IPS-15b (cell line): Measurements from ENCODE around the gene SH3GLB1.

ENCODE experiments used
- H3K27me3 ChIP-seq: one replicate; pipeline ENCODE4 v1.6.1; 2013; ENCODE audit warnings: low read length; ENCODE audit not compliant: control insufficient read depth, insufficient read depth
- H3K36me3 ChIP-seq: one replicate; pipeline ENCODE4 v1.6.1; 2013; ENCODE audit warnings: low read length; ENCODE audit not compliant: control insufficient read depth, insufficient read depth
- H3K4me1 ChIP-seq: one replicate; pipeline ENCODE4 v1.6.1; 2013; ENCODE audit warnings: mild to moderate bottlenecking, low read length; ENCODE audit not compliant: control insufficient read depth, insufficient read depth
- H3K4me3 ChIP-seq: one replicate; pipeline ENCODE4 v1.5.1; 2013; ENCODE audit warnings: low read depth, low read length
- H3K9ac ChIP-seq: one replicate; pipeline ENCODE4 v1.6.1; 2013; ENCODE audit warnings: low read depth, mild to moderate bottlenecking, low read length
- H3K9me3 ChIP-seq: one replicate; pipeline ENCODE4 v1.6.1; 2013; ENCODE audit warnings: mild to moderate bottlenecking, low read length; ENCODE audit not compliant: control insufficient read depth, insufficient read depth

Gene SH3GLB1

DNA sequence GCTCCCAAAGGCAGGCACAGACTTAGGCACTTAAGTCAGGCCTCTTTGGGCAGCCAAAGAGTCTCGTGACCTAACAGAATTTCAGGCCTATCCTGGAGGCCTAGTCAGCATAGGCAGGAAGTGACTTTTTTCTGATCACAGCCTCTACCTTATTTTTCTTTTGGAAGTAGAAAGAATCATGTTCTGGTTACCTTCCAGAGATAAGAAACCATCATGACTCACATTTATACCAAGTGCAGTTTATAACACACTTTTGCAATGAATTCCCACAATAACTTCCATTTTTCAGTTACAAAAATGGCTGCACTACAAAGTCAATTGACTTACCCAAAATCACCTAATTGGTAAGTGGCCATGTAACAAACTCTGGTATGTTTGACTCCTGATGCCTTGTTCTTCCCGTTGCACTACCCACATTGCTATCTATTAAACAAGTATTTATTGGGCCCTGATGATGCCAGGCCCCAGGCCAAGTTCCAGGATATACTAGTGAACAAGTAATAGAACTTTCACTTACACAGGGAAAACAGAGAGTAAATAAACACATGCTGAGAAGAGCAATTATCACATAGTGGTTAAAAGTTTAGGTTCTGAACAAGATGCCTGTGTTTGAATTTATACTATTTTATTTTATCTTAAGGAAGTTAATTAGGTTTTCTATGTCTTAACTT is 74.3 kb downstream of the SH3GLB1 start:
- Histone ChIP-seq H3K4me3 (no peak overlapping the region), H3K36me3 (no peaks in the 10 kb centered on the region), H3K9ac (no peak overlapping the region), H3K4me1 (no peaks in the 10 kb centered on the region), H3K9me3 (no peaks in the 10 kb centered on the region), H3K27me3 (no peaks in the 10 kb centered on the region)

DNA sequence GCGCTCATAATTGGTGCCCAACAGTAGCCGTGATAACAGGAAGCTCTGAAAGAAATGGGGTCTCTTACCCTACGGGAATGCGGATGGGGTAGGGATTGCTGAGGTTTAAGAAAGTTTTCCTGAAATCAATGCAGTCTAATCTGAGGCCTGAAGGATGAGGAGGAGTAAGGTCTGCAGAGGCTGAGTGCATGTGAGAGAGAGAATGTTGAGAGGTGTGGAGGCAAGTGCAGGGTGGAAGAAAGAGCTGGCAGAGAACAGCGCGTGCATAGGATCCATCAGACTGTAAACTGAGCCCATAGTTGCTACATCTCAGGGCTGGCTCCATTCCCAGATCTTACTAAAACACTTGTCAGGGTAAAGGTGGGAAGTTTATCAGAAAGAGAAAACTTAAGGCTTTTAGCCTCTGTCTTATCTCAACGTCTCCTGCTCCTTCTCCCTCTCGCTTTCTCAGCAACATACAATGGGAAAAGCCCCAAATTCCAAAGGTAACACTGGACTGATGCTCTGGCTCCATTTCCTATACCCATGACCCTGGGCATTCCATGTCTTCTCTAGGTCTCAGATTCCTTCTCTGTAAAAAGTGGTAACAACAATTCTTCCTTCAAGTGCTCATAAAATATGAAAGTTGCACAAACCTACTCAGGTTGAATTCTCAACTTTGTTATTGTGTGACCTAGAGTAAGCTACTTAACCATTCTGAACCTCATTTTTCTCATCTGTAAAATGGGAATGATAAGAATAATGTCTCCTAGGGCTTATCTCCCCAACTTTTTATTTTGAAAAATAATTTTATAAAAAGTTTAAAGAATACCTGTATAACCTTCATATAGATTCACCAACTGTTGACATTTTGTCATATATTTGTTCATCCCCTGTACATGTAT is 75.2 kb downstream of the SH3GLB1 start:
- H3K27me3 ChIP-seq: no peaks in the 10 kb centered on the region
- H3K4me3 ChIP-seq: no peak overlapping the region
- no peaks in the 10 kb centered on the region for H3K4me1 ChIP-seq
- H3K9me3 ChIP-seq: no peaks in the 10 kb centered on the region
- H3K9ac ChIP-seq: no peak overlapping the region
- no peaks in the 10 kb centered on the region for H3K36me3 ChIP-seq

DNA sequence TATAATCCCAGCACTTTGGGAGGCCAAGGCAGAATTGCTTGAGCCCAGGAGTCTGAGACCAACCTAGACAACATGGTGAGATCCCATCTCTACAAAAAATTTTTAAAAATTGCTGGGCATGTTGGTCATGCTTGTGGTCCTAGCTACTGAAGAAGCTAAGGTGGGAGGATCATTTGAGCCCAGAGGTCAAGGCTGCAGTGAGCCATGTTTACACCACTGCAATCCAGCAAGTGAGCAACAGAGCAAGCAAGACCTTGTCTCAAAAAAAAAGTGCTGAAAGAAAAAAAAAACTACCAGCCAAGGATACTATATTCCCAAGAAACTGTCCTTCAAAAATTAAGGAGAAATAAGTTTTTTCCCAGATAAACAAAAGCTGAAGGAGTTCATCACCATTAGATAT is 78.1 kb downstream of the SH3GLB1 start:
- H3K9ac ChIP-seq: no peak overlapping the region
- H3K27me3 ChIP-seq: no peaks in the 10 kb centered on the region
- no peak overlapping the region for H3K4me3 ChIP-seq
- H3K9me3 ChIP-seq: no peaks in the 10 kb centered on the region
- H3K4me1 ChIP-seq: no peaks in the 10 kb centered on the region
- H3K36me3 ChIP-seq: no peaks in the 10 kb centered on the region

DNA sequence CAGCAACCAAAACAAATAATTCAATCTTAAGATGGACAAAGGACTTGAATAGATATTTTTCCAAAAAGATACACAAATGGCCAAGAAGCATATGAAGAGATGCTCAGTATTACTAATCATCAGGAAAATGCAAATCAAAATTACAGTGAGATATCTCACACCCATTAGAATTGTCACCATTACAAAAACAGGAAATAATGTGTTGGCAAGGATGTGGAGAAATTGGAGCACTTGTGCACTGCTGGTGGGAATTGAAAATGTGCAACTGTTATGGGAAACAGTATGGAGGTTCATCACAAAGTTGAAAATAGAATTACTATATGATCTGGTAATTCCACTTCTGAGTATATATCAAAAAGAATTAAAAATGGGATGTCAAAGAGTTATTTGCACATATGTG is 83.2 kb downstream of the SH3GLB1 start:
- H3K9ac ChIP-seq: no peak overlapping the region
- H3K36me3 ChIP-seq: no peaks in the 10 kb centered on the region
- H3K4me1 ChIP-seq: no peaks in the 10 kb centered on the region
- H3K27me3 ChIP-seq: no peaks in the 10 kb centered on the region
- no peak overlapping the region for H3K4me3 ChIP-seq
- H3K9me3 ChIP-seq: no peaks in the 10 kb centered on the region

DNA sequence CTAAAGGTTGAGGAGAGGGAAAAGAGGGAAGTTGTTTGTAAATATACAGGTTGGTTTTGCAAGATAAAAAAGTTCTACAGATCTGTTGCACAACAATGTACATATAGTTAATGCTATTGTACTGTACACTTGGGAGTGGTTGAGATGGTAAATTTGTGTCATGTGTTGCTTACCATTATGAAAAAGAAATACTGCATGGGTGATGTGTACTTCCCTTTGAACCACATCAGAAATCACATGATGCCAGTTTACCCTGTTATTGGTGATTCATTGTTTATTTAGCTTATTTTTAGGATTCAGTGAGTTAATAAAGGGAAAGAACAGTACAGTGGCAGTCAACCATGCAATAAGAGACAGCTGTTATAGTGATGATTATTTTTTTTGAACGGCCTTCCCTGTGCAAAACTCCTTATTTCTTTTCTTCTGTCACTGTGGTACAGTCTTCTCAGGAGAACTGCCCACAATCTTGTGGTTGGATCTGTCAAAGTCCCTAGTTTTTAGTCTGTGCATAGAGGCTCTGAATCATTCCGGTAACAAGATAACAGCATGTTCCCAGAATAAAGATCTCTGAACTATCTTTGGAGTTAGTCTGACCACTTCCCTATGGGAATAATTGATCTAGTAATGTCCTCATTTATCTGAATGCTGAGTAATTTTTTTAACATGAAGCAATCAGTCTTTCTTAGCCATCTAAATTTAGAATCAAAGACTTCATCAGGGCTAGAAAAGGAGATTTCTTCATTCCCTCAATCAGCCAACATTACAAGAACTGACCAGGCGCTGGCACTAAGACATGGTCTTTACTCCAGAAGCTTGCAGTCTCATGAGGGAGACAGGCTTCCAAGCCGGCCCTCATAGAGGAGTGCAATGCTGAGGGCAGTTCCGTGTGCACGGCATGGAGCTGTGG is 84.2 kb downstream of the SH3GLB1 start:
- H3K27me3 ChIP-seq: no peaks in the 10 kb centered on the region
- no peak overlapping the region for H3K9ac ChIP-seq
- H3K4me3 ChIP-seq: no peak overlapping the region
- no peaks in the 10 kb centered on the region for H3K9me3 ChIP-seq
- no peaks in the 10 kb centered on the region for H3K36me3 ChIP-seq
- no peaks in the 10 kb centered on the region for H3K4me1 ChIP-seq

DNA sequence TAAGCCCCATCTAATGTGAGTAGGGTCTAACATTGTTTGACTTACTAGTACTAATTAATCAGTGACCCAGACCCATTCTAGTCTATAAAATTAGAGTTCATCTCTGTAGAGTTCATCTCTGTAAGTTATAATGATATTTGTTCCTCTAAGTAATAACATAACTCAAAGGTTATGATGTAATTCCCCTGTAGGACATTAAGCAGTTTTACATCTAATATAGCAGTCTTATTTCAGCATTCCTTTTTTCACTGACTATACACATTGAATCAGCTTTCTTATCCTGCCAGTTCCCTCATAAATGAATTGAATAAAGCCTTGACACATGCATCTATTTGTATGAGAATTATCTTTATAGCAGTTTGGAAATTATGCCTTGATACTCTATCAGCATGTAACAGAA is 90.9 kb downstream of the SH3GLB1 start:
- H3K4me1 ChIP-seq: no peaks in the 10 kb centered on the region
- H3K9ac ChIP-seq: no peak overlapping the region
- no peaks in the 10 kb centered on the region for H3K9me3 ChIP-seq
- H3K4me3 ChIP-seq: no peak overlapping the region
- H3K36me3 ChIP-seq: no peaks in the 10 kb centered on the region
- H3K27me3 ChIP-seq: no peaks in the 10 kb centered on the region
